DND-41 (cell line): ENCODE measurements around the gene SEMA5A.

Experiments
- ATAC-seq: fragments of 200-7000 bp; cut with Tn5 transposase; 3 replicates; pipeline ENCODE4 v1.9.1; 2021; ENCODE audit warnings: low read depth; ENCODE audit not compliant: insufficient read depth
- DNase-seq: peaks from one replicate; pipeline ENCODE4 v3.0.0-alpha.2; 2020
- H2AFZ ChIP-seq: 2 replicates; pipeline ENCODE4 v1.6.0; 2012; ENCODE audit warnings: low read depth, low read length
- H3K27ac ChIP-seq: 2 replicates; pipeline ENCODE4 v1.5.1; 2012; ENCODE audit warnings: low read length, inconsistent platforms
- H3K27me3 ChIP-seq: fragments of 200-600 bp; sonication (generic); 2 replicates; pipeline ENCODE4 v1.6.0; 2012; ENCODE audit warnings: low read length, mild to moderate bottlenecking, inconsistent platforms; ENCODE audit not compliant: insufficient read depth, poor library complexity
- H3K36me3 ChIP-seq: 2 replicates; pipeline ENCODE4 v1.5.1; 2012; ENCODE audit warnings: low read length, inconsistent platforms; ENCODE audit not compliant: insufficient read depth
- H3K4me1 ChIP-seq: 2 replicates; pipeline ENCODE4 v1.5.1; 2012; ENCODE audit warnings: mild to moderate bottlenecking, low read length; ENCODE audit not compliant: insufficient read depth
- H3K4me2 ChIP-seq: 2 replicates; pipeline ENCODE4 v1.6.0; 2012; ENCODE audit warnings: mild to moderate bottlenecking, moderate library complexity, low read length, inconsistent platforms; ENCODE audit not compliant: insufficient read depth
- H3K4me3 ChIP-seq, 2 experiments: fragments of 200-600 bp in 1 of 2; shearing (Covaris generic) in 1 of 2; 2 replicates each; pipeline ENCODE4 v1.5.1; 2012 to 2016; ENCODE audit warnings: inconsistent platforms in 2 of 2, low read length in 2 of 2, mild to moderate bottlenecking in 2 of 2, low read depth in 1 of 2, moderate library complexity in 1 of 2
- H3K79me2 ChIP-seq: 2 replicates; pipeline ENCODE4 v1.6.0; 2012; ENCODE audit warnings: low read length, inconsistent platforms; ENCODE audit not compliant: insufficient read depth
- H3K9ac ChIP-seq: 2 replicates; pipeline ENCODE4 v1.6.0; 2012; ENCODE audit warnings: low read depth, mild to moderate bottlenecking, inconsistent platforms, low read length, moderate library complexity
- H3K9me3 ChIP-seq: 2 replicates; pipeline ENCODE4 v1.5.1; 2012; ENCODE audit warnings: low read length, moderate library complexity, mild to moderate bottlenecking, inconsistent platforms; ENCODE audit not compliant: insufficient read depth, severe bottlenecking
- H4K20me1 ChIP-seq: 2 replicates; pipeline ENCODE4 v1.6.0; 2012; ENCODE audit warnings: low read length; ENCODE audit not compliant: insufficient read depth
- CTCF ChIP-seq: IDR thresholded peaks from 2 replicates; pipeline ENCODE4 v1.5.1; 2012; ENCODE audit warnings: borderline replicate concordance, low read length, moderate library complexity, mild to moderate bottlenecking; ENCODE audit not compliant: poor library complexity, severe bottlenecking; ENCODE audit errors: extremely low read depth
- EZH2 ChIP-seq: IDR thresholded peaks from 3 replicates; pipeline ENCODE4 v1.6.1; 2012; ENCODE audit warnings: borderline replicate concordance, low read depth, mild to moderate bottlenecking, moderate library complexity, low read length, inconsistent platforms; ENCODE audit not compliant: severe bottlenecking

SEMA5A gene

DNA sequence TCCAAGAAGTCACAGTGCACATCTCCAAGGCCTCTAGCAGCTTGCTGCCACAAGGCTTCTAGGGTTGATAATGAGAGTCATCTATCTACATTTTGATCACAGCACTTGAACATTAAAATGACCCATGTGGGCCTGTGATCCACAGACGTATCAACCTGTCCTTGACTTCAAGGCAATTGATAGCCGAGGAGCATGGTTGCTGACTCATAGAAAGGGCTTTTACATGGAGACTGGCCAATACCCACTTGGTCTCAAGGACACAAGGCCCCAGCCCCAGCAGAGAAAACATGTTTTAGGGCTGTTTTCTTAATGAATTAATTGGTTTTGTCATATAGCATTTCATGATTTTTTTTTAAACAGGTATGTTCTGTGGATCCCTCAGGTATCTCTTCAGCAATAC is 314.0 kb downstream of the SEMA5A start:
- H3K27ac ChIP-seq = no peak overlapping the region
- peaks cover 9% of the 10 kb centered on the region for H3K27me3 ChIP-seq
- no peaks in the 10 kb centered on the region for H3K79me2 ChIP-seq
- no peaks in the 10 kb centered on the region for H3K4me1 ChIP-seq
- no peaks in the 10 kb centered on the region for H4K20me1 ChIP-seq
- H3K9ac ChIP-seq = no peak overlapping the region
- TF ChIP-seq EZH2 = no peak
- TF ChIP-seq CTCF = no peak
- no peak overlapping the region for H3K4me2 ChIP-seq
- no peak overlapping the region for H2AFZ ChIP-seq
- DNase-seq = no peak
- no peaks in the 10 kb centered on the region for H3K36me3 ChIP-seq
- ATAC-seq = no peak
- no peaks in the 10 kb centered on the region for H3K9me3 ChIP-seq
- no peak overlapping the region for H3K4me3 ChIP-seq

GRCh38 chr5:9230355-9230754 is 315.5 kb downstream of the SEMA5A start:
- no peak overlapping the region for H3K4me3 ChIP-seq
- no peak for DNase-seq
- H3K27ac ChIP-seq = no peak overlapping the region
- H4K20me1 ChIP-seq = no peaks in the 10 kb centered on the region
- TF ChIP-seq CTCF (no peak), EZH2 (no peak)
- no peaks in the 10 kb centered on the region for H3K36me3 ChIP-seq
- H3K9ac ChIP-seq = no peak overlapping the region
- H3K27me3 ChIP-seq = peaks cover 6% of the 10 kb centered on the region
- no peak for ATAC-seq
- no peak overlapping the region for H3K4me2 ChIP-seq
- H3K4me1 ChIP-seq = no peaks in the 10 kb centered on the region
- H2AFZ ChIP-seq = no peak overlapping the region
- H3K9me3 ChIP-seq = no peaks in the 10 kb centered on the region
- H3K79me2 ChIP-seq = no peaks in the 10 kb centered on the region

- DNase-seq (no peak), ATAC-seq (no peak)
- H3K4me2 ChIP-seq = no peak overlapping the region
- H3K36me3 ChIP-seq = no peaks in the 10 kb centered on the region
- H3K4me1 ChIP-seq = no peaks in the 10 kb centered on the region
- no peak overlapping the region for H3K27ac ChIP-seq
- no peak overlapping the region for H3K9ac ChIP-seq
- H3K9me3 ChIP-seq = no peaks in the 10 kb centered on the region
- H4K20me1 ChIP-seq = no peaks in the 10 kb centered on the region
- no peak overlapping the region for H3K4me3 ChIP-seq
- no peak overlapping the region for H2AFZ ChIP-seq
- H3K79me2 ChIP-seq = no peaks in the 10 kb centered on the region
- H3K27me3 ChIP-seq = no peaks in the 10 kb centered on the region
- TF ChIP-seq CTCF (no peak), EZH2 (no peak)
Measured at GRCh38 chr5:9226016-9226536, 319.8 kb downstream of the SEMA5A start.
